ENCODE measurements around the gene ADGRG7.

GRCh38 chr3:100609963-100610362, 562 bp downstream of the ADGRG7 start:
- TF ChIP-seq CTCF (conservative IDR thresholded peaks at IDR 0.05 in 1 of 2, IDR thresholded peaks at IDR 0.05 in 1 of 2; ENCODE audit: low read depth in 1 of 2, low read length in 2 of 2): no peak
- no peak for TF ChIP-seq EZH2 (IDR thresholded peaks at IDR 0.05; ENCODE audit: low read length, missing control alignments)

All from fibroblast of lung (primary cell).